ENCODE measurements around the gene TRNT1.

TRNT1 gene

GRCh38 chr3:3109407-3110298, 17.1 kb upstream of the TRNT1 start:
- Histone ChIP-seq H3K36me3 (replicated peaks) (no peaks in the 10 kb centered on the region), H3K27me3 (replicated peaks) (no peaks in the 10 kb centered on the region), H3K4me3 (ENCODE audit: low read depth, low read length) (no peak overlapping the region), H3K27ac (no peak overlapping the region)
- TF ChIP-seq, protein P1, sequence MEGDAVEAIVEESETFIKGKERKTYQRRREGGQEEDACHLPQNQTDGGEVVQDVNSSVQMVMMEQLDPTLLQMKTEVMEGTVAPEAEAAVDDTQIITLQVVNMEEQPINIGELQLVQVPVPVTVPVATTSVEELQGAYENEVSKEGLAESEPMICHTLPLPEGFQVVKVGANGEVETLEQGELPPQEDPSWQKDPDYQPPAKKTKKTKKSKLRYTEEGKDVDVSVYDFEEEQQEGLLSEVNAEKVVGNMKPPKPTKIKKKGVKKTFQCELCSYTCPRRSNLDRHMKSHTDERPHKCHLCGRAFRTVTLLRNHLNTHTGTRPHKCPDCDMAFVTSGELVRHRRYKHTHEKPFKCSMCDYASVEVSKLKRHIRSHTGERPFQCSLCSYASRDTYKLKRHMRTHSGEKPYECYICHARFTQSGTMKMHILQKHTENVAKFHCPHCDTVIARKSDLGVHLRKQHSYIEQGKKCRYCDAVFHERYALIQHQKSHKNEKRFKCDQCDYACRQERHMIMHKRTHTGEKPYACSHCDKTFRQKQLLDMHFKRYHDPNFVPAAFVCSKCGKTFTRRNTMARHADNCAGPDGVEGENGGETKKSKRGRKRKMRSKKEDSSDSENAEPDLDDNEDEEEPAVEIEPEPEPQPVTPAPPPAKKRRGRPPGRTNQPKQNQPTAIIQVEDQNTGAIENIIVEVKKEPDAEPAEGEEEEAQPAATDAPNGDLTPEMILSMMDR (IDR thresholded peaks at IDR 0.05; ENCODE audit: low read depth, low read length, missing control alignments) = no peak
- in situ Hi-C loops (cut with HindIII; ENCODE audit: low pct_ligation_motif_present, low sequenced_read_pairs) = no loop called here
- no peak for DNase-seq

DNA sequence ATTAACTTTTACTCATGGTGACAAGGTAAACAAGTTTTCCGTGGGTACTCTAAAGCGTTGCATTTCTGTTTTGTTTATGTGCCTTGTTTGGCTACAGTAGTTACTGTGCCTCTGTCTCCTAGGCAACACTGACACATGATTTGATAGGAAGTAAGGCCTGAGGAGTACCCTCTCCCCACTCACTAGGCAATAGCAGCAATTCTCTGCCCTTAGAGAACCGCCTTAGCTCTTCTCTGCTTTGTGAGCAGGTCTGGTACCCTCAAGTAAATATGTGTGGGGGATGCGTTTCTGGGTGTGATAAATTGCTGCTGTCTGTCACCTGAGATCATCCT, 16.5 kb upstream of the TRNT1 start, which contains the start of gene IL5RA:
TSS of gene IL5RA (minus strand) at position 76 of the 332 bp plus-strand sequence. CDS start 5,390 bp downstream, outside the sequence.
- DNase-seq = no peak
- Histone ChIP-seq H3K27me3 (replicated peaks) (no peaks in the 10 kb centered on the region), H3K36me3 (replicated peaks) (no peaks in the 10 kb centered on the region), H3K27ac (no peak within 1 kb of the TSS), H3K4me3 (ENCODE audit: low read depth, low read length) (no peak within 1 kb of the TSS)
- in situ Hi-C loops (cut with HindIII; ENCODE audit: low pct_ligation_motif_present, low sequenced_read_pairs) = no loop called here
- TF ChIP-seq, protein P1 (IDR thresholded peaks at IDR 0.05; ENCODE audit: low read depth, low read length, missing control alignments) = no peak

DNA sequence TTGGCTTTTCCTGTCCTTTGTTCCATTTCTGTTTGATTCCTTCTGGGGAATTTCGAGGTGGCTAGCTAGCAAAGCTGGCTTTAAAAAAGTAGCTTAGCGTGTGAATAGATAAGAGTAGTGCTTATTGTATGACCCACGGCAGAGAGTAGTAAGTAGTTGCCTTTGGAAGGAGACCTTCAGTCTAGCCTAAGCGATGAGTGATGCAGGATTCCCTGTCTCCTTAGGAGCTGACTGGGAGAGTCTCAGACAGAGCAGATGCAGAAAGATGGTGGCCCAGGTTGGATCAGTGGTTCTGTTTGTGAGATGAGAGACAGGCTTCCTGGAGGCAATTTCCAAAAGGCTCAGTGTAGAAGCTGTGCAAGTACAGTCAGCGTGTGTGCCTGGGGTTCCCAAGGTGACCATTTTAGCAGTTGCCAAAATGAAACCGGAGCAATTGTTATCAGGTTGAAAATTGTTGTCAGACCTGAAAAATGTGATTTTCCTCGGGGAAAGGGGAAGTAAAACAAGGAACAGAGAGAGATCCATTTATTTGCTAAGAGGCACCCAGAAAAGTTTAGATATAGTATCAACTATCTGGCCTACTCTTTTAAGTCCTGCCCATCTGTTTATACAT, 15.9 kb upstream of the TRNT1 start:
- no peak for DNase-seq
- Histone ChIP-seq H3K4me3 (ENCODE audit: low read depth, low read length) (no peak overlapping the region), H3K36me3 (replicated peaks) (no peaks in the 10 kb centered on the region), H3K27ac (no peak overlapping the region), H3K27me3 (replicated peaks) (no peaks in the 10 kb centered on the region)
- in situ Hi-C loops (cut with HindIII; ENCODE audit: low pct_ligation_motif_present, low sequenced_read_pairs) = no loop called here
- TF ChIP-seq, protein P1 (IDR thresholded peaks at IDR 0.05; ENCODE audit: low read depth, low read length, missing control alignments) = no peak

- in situ Hi-C loops (cut with HindIII; ENCODE audit: low pct_ligation_motif_present, low sequenced_read_pairs) = no loop called here
- H3K27me3 ChIP-seq (replicated peaks) = no peaks in the 10 kb centered on the region
- no peaks in the 10 kb centered on the region for H3K36me3 ChIP-seq (replicated peaks)
- TF ChIP-seq, protein P1 (IDR thresholded peaks at IDR 0.05; ENCODE audit: low read depth, low read length, missing control alignments) = no peak
- DNase-seq = no peak
- no peak overlapping the region for H3K4me3 ChIP-seq (ENCODE audit: low read depth, low read length)
- no peak overlapping the region for H3K27ac ChIP-seq
Measured at GRCh38 chr3:3113042-3113709, 13.6 kb upstream of the TRNT1 start.

GRCh38 chr3:3117651-3118050, 9.1 kb upstream of the TRNT1 start:
- no peaks in the 10 kb centered on the region for H3K27me3 ChIP-seq (replicated peaks)
- H3K27ac ChIP-seq = no peak overlapping the region
- no peak overlapping the region for H3K4me3 ChIP-seq (ENCODE audit: low read depth, low read length)
- H3K36me3 ChIP-seq (replicated peaks) = no peaks in the 10 kb centered on the region
- no peak for DNase-seq
- in situ Hi-C loops (cut with HindIII; ENCODE audit: low pct_ligation_motif_present, low sequenced_read_pairs) = no loop called here
- TF ChIP-seq, protein P1 (IDR thresholded peaks at IDR 0.05; ENCODE audit: low read depth, low read length, missing control alignments) = no peak

Data from brain microvascular endothelial cell (primary cell).